ENCODE measurements around the gene SRGAP1.

GRCh38 chr12:63811755-63812154, 32.7 kb upstream of the SRGAP1 start:
- TF ChIP-seq CTCF (IDR thresholded peaks at IDR 0.05): no peak
- TF ChIP-seq EP300 (IDR thresholded peaks at IDR 0.05): no peak
- TF ChIP-seq POLR2AphosphoS5 (IDR thresholded peaks at IDR 0.05): no peak

Data from upper lobe of left lung (tissue), 4 donors.